ENCODE data around the gene KRTAP5-9.

- TF ChIP-seq CTCF (IDR thresholded peaks at IDR 0.05; ENCODE audit: insufficient read depth, low read depth, low read length) = no peak
- TF ChIP-seq EZH2 (IDR thresholded peaks at IDR 0.05; ENCODE audit: insufficient read depth, low read length) = no peak
These were observed 10.7 kb upstream of the KRTAP5-9 start for GRCh38 chr11:71537537-71537936.

Measured in astrocyte (in vitro differentiated cells and primary cell).